Measurements from ENCODE around the gene ITPR2. TPM values are rescaled to one million over a fixed set of nuclear protein-coding genes. Genes with fewer than 3 reads are reported as not detected.

Gene ITPR2
- total RNA-seq, 4 donors from 2014 or later: 34.1 to 53.0 (median 41.0) TPM

- TF ChIP-seq CTCF (IDR thresholded peaks at IDR 0.05; ENCODE audit: low read depth): no peak
Observed at GRCh38 chr12:26563552-26563951, 269.4 kb downstream of the ITPR2 start.

GRCh38 chr12:26557326-26557725, 275.7 kb downstream of the ITPR2 start:
- TF ChIP-seq CTCF (IDR thresholded peaks at IDR 0.05; ENCODE audit: low read depth): no peak

- no peak for TF ChIP-seq CTCF (IDR thresholded peaks at IDR 0.05; ENCODE audit: low read depth)
Observed at GRCh38 chr12:26556916-26557315, 276.1 kb downstream of the ITPR2 start.

- TF ChIP-seq CTCF (IDR thresholded peaks at IDR 0.05; ENCODE audit: low read depth): no peak
Observed at GRCh38 chr12:26555139-26555538, 277.9 kb downstream of the ITPR2 start.

- TF ChIP-seq CTCF (IDR thresholded peaks at IDR 0.05; ENCODE audit: low read depth): no peak
Observed at GRCh38 chr12:26554332-26554731, 278.7 kb downstream of the ITPR2 start.

- TF ChIP-seq CTCF (IDR thresholded peaks at IDR 0.05; ENCODE audit: low read depth): no peak
Observed at GRCh38 chr12:26551385-26551784, 281.6 kb downstream of the ITPR2 start.

GRCh38 chr12:26548227-26548626, 284.8 kb downstream of the ITPR2 start:
- TF ChIP-seq CTCF (IDR thresholded peaks at IDR 0.05; ENCODE audit: low read depth): no peak
